Measurements from ENCODE around the gene NASP. TPM values are rescaled to one million over a fixed set of nuclear protein-coding genes. Genes with fewer than 3 reads are reported as not detected.
A peak's percentile ranks its signal among the peaks of the same experiment; 100 is the strongest.

NASP gene
- total and polyA plus RNA-seq, 2 donors (not counting 3 experiments of a cell fraction or from before 2014, with no cell fraction given) = 101 to 149 TPM

DNA sequence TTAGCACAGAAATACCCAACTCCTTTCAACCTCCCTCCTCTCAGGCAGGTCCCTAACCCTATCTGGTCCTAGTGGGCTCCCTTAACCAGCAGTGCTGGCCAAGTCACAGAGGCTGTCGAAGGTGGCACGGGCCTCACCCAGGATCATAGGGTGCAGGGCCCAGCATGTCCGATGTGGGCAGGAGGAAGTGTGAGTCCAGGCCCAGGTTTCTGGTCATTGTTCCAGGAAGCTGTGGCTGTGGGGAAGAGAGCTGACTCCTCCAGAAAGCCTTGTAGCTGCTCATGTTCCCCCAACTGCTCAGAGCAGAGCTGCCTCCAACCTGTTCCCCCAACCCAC is 37.6 kb downstream of the NASP start:
- H3K36me3 ChIP-seq (ENCODE audit: control insufficient read depth in 2 of 2, extremely low read depth in 1 of 2, insufficient read depth in 2 of 2, low read length in 2 of 2) = peaks cover 0 to 18% of the 10 kb centered on the region in 2 experiments
- H3K27ac ChIP-seq (ENCODE audit: insufficient read depth, low read depth, low read length) = no peak overlapping the region
- no peak overlapping the region for H3K4me2 ChIP-seq (ENCODE audit: insufficient read depth, low read length)
- ChIA-PET POLR2A (no interaction called here), CTCF (no interaction called here)
- H2AFZ ChIP-seq (ENCODE audit: low read depth, low read length) = no peak overlapping the region
- H3K9me1 ChIP-seq (replicated peaks; ENCODE audit: control insufficient read depth, extremely low read depth, insufficient read depth, low read length) = no peaks in the 10 kb centered on the region
- FAIRE-seq (no peak), DNase-seq (ENCODE audit: low read depth, low spot score) (peak; percentile 33)
- H3K9me3 ChIP-seq (replicated peaks; ENCODE audit: control insufficient read depth, insufficient read depth, low read length) = no peaks in the 10 kb centered on the region
- no peak overlapping the region for H3K4me3 ChIP-seq (replicated peaks in 1 of 3; ENCODE audit: insufficient read depth in 1 of 3, low read depth in 1 of 3, low read length in 3 of 3)
- peaks cover 54% of the 10 kb centered on the region for H3K4me1 ChIP-seq (ENCODE audit: control insufficient read depth, extremely low read depth, insufficient read depth, low read length)
- H3K9ac ChIP-seq (replicated peaks; ENCODE audit: extremely low read depth, insufficient read depth, low read length) = no peak overlapping the region
- H4K20me1 ChIP-seq (replicated peaks; ENCODE audit: control insufficient read depth, extremely low read depth, insufficient read depth, low read length) = no peaks in the 10 kb centered on the region
- no peaks in the 10 kb centered on the region for H3K79me2 ChIP-seq (ENCODE audit: control insufficient read depth, insufficient read depth, low read length)
- no peaks in the 10 kb centered on the region for H3K27me3 ChIP-seq (ENCODE audit: control insufficient read depth in 2 of 2, insufficient read depth in 2 of 2, low read length in 2 of 2)
- TF ChIP-seq GATA2 (IDR thresholded peaks at IDR 0.05; ENCODE audit: insufficient read depth, insufficient read length, low read depth, low read length) = no peak
- no peak for TF ChIP-seq MYC (IDR thresholded peaks at IDR 0.05; ENCODE audit: low read depth, low read length)
- no peak for TF ChIP-seq POLR2A (IDR thresholded peaks at IDR 0.05; ENCODE audit: low read depth, low read length)
- no peak for TF ChIP-seq EZH2 (IDR thresholded peaks at IDR 0.05; ENCODE audit: borderline replicate concordance, low read depth, low read length, severe bottlenecking)
- no TSS peak for BruUV-seq (replicated peaks)
- dilution Hi-C loops (cut with MboI; ENCODE audit: extremely low pct_ligation_motif_present, low sequenced_read_pairs) = no loop called here
- intact Hi-C loops (cut with micrococcal nuclease) = loop anchor here (2.0 kb wide), 1 partner anchor 37 kb away; the partner anchor contains the start of gene NASP

DNA sequence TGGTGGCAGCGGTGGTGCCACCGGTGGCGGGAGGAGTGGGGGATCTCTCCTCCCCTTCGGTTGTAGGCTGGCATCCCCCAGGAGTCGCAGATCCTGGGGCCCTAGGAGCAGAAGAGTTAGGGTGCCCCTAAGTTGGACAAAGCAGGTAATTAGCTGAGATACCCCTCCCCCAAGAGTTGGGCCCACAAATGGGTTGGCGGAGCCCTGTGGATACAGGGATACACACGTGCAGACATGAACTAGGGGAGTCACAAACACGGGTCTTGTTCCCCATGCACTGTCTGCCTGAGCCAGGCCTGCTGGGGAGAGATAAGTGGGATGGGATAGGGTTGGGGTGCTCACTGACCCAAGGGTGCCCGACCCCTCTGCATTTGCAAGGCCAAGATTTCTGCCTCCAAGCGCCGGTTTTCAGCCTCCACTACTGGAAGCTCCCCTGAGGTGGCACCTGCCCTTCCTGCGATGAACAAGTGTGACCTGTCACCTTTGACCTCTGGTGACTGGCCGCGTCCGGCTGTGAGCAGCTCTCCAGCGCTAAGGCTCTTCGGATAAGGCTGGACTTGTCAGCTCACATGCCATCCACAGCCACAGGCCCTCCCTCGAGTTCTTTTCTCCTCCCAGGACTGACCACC is 38.2 kb downstream of the NASP start:
- dilution Hi-C loops (cut with MboI; ENCODE audit: extremely low pct_ligation_motif_present, low sequenced_read_pairs) (no loop called here), intact Hi-C loops (cut with micrococcal nuclease) (loop anchor here (2.0 kb wide), 1 partner anchor 37 kb away; the partner anchor contains the start of gene NASP)
- ChIA-PET POLR2A (no interaction called here), CTCF (no interaction called here)
- TF ChIP-seq FOS (IDR thresholded peaks at IDR 0.05; ENCODE audit: borderline replicate concordance, insufficient read depth, low read length) = no peak
- no peak for TF ChIP-seq JUN (IDR thresholded peaks at IDR 0.05; ENCODE audit: borderline replicate concordance, insufficient read depth, insufficient read length, low read depth)
- TF ChIP-seq, protein P1, sequence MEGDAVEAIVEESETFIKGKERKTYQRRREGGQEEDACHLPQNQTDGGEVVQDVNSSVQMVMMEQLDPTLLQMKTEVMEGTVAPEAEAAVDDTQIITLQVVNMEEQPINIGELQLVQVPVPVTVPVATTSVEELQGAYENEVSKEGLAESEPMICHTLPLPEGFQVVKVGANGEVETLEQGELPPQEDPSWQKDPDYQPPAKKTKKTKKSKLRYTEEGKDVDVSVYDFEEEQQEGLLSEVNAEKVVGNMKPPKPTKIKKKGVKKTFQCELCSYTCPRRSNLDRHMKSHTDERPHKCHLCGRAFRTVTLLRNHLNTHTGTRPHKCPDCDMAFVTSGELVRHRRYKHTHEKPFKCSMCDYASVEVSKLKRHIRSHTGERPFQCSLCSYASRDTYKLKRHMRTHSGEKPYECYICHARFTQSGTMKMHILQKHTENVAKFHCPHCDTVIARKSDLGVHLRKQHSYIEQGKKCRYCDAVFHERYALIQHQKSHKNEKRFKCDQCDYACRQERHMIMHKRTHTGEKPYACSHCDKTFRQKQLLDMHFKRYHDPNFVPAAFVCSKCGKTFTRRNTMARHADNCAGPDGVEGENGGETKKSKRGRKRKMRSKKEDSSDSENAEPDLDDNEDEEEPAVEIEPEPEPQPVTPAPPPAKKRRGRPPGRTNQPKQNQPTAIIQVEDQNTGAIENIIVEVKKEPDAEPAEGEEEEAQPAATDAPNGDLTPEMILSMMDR (IDR thresholded peaks at IDR 0.05; ENCODE audit: extremely low read depth in 1 of 2, insufficient read depth in 1 of 2, low read depth in 1 of 2, low read length in 2 of 2) = no peak
- no peak for TF ChIP-seq MYC (IDR thresholded peaks at IDR 0.05; ENCODE audit: low read depth, low read length)
- TF ChIP-seq, protein P2, sequence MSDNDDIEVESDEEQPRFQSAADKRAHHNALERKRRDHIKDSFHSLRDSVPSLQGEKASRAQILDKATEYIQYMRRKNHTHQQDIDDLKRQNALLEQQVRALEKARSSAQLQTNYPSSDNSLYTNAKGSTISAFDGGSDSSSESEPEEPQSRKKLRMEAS (IDR thresholded peaks at IDR 0.05; ENCODE audit: insufficient read depth, insufficient read length) = no peak
- TF ChIP-seq POLR2AphosphoS5 (IDR thresholded peaks at IDR 0.05; ENCODE audit: insufficient read depth, low read depth, low read length) = no peak
- TF ChIP-seq EZH2 (IDR thresholded peaks at IDR 0.05; ENCODE audit: borderline replicate concordance, low read depth, low read length, severe bottlenecking) = no peak
- TF ChIP-seq GATA2 (IDR thresholded peaks at IDR 0.05; ENCODE audit: insufficient read depth, insufficient read length, low read depth, low read length) = no peak
- TF ChIP-seq POLR2A (IDR thresholded peaks at IDR 0.05; ENCODE audit: low read depth, low read length) = no peak
- H3K27ac ChIP-seq (ENCODE audit: insufficient read depth, low read depth, low read length) = no peak overlapping the region
- H4K20me1 ChIP-seq (replicated peaks; ENCODE audit: control insufficient read depth, extremely low read depth, insufficient read depth, low read length) = no peaks in the 10 kb centered on the region
- H3K79me2 ChIP-seq (ENCODE audit: control insufficient read depth, insufficient read depth, low read length) = no peaks in the 10 kb centered on the region
- no peak overlapping the region for H3K4me2 ChIP-seq (ENCODE audit: insufficient read depth, low read length)
- H3K9me1 ChIP-seq (replicated peaks; ENCODE audit: control insufficient read depth, extremely low read depth, insufficient read depth, low read length) = no peaks in the 10 kb centered on the region
- no peaks in the 10 kb centered on the region for H3K9me3 ChIP-seq (replicated peaks; ENCODE audit: control insufficient read depth, insufficient read depth, low read length)
- DNase-seq (ENCODE audit: low read depth, low spot score) (no peak), FAIRE-seq (no peak)
- H3K4me3 ChIP-seq (replicated peaks in 1 of 3; ENCODE audit: insufficient read depth in 1 of 3, low read depth in 1 of 3, low read length in 3 of 3) = no peak overlapping the region
- peaks cover 51% of the 10 kb centered on the region for H3K4me1 ChIP-seq (ENCODE audit: control insufficient read depth, extremely low read depth, insufficient read depth, low read length)
- peaks cover 0 to 17% of the 10 kb centered on the region in 2 experiments for H3K36me3 ChIP-seq (ENCODE audit: control insufficient read depth in 2 of 2, extremely low read depth in 1 of 2, insufficient read depth in 2 of 2, low read length in 2 of 2)
- H2AFZ ChIP-seq (ENCODE audit: low read depth, low read length) = no peak overlapping the region
- no TSS peak for BruUV-seq (replicated peaks)
- H3K9ac ChIP-seq (replicated peaks; ENCODE audit: extremely low read depth, insufficient read depth, low read length) = no peak overlapping the region
- H3K27me3 ChIP-seq (ENCODE audit: control insufficient read depth in 2 of 2, insufficient read depth in 2 of 2, low read length in 2 of 2) = no peaks in the 10 kb centered on the region

All from endothelial cell of umbilical vein (primary cell).